NCI-H1105 (cell line): ENCODE data around the gene EGFLAM.

Source experiments
- DNase-seq: peaks from one replicate; lab custom pipeline; 2025; lab: John Stamatoyannopoulos, UW

EGFLAM gene

GRCh38 chr5:38448568-38449350 lies 190.4 kb downstream of the EGFLAM start:
- no peak for DNase-seq

DNA sequence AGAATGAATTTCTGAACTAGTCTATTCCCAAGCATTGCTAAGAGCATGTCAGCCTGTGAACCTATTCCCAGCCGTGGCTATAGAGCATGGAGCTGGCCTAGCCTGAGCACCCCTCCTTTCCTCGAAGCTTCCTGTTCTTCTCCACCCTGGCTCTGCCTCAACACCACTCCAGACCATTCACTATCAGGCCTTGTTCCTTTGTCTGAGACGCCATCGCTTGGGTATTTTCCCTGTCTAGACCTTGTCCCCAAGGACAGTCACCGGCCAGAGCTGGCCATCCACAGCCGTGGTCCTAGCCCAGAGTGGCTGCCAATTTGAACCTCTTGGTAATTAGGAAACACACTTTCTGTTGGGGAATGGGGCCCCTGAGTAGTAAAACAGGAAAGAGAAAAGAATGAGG lies 192.3 kb downstream of the EGFLAM start:
- DNase-seq: no peak

DNA sequence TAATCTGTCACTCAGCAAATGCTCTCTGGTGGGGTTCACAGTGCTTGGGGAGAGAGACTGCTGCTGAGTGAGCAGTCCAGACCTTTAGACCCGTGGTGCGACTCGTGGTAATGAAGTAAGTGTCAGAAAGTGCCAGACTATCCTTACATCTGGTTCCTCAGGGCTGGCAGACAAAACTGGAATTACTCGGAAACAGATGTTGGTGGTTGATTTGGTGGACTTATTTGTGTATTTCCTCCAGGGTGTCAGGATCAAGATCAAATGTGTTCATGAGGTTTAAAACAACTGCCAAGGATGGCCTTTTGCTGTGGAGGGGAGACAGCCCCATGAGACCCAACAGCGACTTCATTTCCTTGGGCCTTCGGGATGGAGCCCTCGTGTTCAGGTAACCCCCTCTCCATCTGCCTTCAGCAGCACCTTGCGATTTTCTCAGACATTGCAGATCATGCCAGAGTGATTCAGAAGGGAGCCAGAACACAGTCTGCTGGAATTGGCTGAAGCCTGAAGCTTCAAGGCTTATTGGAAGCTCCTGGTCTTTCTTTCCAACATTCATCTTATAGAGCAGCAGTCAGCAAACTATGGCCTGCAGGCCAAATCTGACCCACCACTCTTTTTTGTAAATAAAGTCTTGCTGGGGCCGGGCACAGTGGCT lies 192.8 kb downstream of the EGFLAM start:
- no peak for DNase-seq

DNA sequence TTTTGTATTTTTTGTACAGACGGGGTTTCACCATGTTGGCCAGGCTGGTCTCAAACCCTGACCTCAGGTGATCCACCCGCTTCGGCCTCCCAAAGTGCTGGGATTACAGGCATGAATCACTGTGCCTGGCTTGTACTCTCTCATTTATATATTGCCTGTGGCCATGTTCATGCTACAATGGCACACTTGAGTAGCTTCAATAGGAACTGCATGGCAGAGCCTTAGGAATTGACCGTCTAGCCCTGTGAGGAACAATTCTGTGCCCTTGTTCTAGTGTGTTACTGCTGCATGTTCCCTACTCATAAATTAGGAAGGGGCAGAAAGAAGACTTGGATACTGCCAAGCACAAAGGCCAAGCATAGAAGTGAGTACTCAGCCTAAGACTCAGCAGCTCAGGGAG lies 193.8 kb downstream of the EGFLAM start:
- no peak for DNase-seq

DNA sequence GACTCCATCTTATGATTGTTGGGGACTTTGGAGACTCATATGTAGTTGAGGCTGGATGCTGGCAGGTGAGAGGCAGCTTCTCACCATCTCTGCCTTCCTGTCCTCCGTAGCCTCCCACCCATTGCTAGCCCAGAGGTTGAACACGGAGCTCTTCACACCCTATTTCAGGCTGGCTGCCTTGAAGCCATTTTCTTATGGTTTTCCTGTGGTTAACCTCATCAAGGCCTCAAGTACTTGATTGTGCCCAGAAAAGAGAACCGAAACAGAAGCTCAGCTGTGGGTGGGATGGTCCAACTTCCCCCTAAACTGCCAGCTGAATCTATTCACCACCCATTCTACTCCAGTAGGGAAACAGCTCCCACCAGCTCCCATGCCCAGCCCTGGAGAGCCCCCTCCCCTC lies 195.1 kb downstream of the EGFLAM start:
- no peak for DNase-seq

- no peak for DNase-seq
Observed at GRCh38 chr5:38453921-38454320, 195.6 kb downstream of the EGFLAM start.

DNA sequence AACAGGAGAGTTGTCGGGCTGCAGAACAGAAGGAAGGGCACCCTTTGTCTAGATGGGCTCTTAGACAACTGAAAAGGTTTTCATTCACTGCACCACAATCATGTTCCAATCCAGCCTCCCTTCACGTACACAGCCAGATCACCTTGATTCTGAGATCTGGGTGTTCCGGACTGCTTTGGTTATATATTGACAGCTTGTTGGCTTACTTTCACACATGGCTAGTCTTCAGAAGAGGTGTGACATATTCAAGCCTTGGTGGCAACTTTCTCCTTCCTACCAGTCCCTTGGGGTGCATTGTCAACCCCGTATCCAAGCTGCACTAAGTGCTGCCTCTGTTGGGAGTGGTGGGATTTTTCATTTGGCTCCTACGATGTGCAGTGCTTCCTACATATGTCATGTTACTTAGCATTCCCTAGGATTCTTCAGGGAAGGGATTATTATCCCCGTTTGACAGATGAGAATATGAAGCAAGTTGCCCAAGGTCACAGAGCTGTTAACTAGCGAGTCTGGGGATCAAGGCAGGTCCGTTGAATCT lies 197.5 kb downstream of the EGFLAM start:
- DNase-seq: no peak

GRCh38 chr5:38456657-38457399 lies 198.5 kb downstream of the EGFLAM start:
- DNase-seq: no peak

- DNase-seq: no peak
Observed at GRCh38 chr5:38458174-38458573, 199.8 kb downstream of the EGFLAM start.

DNA sequence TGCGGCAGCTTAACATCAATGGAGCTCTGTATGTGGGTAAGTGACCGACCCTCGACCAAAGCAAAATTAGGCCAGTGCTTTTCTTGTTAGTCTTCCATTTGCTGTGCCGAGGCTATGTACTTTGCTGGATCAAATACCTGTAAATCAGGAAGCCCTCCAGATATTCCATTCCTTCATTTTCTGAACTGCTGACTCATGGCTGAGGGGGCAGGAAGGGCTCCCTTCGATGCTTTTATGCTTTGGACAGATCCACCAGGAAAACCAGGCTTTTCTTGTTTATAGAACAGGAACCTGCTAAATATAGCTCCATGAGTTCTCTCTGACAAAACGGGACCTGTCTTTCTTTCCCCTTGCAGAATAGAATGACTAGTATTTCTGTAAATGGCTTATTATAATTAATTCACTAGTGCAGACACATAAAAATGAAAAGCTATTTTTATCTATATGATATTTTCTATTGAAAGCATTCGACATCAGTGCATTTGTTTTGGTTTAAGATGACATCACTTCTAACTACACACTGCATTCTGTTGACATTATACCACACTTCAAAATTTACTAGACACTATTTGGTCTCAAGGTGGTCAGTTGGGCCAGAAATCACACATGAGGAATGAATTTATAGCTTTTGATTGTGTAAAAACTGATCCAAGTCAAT lies 204.7 kb downstream of the EGFLAM start:
- no peak for DNase-seq

DNA sequence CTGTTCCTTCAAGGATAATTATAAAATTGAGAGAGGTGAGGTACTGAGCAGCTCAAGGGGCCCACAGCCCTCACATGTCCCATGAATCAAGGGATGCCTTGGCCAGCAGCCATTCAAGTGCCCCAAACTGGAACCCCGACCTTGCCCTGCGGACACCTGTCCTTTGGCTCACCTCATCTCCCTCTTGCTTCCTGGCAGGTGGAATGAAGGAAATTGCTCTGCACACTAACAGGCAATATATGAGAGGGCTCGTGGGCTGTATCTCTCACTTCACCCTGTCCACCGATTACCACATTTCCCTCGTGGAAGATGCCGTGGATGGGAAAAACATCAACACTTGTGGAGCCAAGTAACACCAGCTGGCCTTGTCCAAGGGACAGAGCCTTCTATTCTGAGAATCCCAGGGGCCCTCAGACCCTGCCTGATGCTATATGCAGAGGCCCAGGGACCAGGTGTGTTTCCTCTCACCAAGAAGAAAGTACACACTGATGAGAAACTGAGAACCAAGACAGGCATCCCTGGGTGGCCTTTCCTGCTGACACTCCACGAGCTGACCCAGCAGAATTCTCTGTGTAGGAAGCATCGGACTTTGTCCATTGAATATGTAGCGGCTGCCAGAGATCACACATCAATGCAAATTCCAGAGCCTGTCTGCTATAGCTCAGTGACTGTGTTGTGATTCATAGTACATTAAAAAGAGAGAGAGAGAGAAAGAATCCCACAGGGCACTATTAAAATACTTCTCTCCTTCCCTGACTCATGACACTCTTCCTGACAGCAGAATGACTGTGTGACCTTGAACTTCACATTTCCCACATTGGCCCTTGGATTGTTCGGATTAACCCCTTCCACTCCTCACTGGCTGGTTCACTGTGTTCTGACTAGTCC lies 205.5 kb downstream of the EGFLAM start:
- no peak for DNase-seq

DNA sequence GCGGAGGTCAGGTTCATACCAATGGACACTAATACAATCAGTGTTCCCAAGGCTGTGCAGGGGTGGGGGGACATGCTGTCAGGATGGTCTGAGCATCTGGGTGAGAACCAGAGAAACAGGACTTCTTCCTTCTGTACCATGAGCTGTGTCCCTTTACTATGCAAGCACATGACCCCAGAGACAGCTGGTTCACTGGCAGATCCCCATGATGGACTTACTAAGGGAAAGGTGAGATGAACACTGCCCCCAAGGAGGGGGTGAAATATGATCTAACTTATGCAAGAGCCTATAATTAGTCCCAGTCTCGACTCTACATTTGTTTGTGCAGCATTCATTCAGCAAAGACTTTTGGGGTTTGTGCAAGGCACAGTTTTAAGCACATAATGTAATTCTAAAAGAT lies 206.7 kb downstream of the EGFLAM start:
- peak; percentile 31 for DNase-seq

DNA sequence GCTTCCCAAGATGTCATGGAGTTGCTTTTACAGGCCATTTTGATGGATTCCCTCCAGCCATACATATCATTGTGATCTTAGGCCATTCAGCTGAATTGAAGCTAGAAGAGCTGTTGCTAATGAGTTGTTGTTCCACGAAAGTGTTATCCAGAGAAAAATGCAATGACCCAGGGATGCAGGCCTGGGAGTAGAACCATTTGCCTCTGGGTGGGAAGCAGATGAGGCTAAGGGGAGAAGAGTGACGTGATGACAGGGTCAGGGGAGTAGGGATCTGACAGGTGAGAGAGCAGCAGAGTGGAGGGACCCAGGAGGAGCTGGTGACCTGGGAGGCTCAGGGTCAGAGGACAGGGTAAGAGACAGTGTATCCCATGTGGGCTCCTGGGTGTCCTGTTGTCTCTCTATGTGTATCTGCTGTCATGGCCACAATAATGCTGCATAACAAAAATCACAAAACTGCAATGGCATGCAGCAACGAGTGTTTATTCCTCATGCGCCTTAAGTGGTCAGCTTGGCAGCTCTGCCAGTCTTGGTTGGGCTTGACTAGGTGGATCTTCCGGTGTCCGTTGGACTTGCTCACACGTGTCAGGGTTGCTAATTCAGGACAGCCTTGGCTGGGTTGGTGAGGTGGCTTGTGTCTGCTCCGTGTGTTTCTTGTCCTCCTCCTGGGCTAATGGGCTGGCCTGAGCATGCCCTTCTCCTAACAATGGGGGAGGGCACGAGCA lies 207.5 kb downstream of the EGFLAM start:
- DNase-seq: no peak

GRCh38 chr5:38466424-38467189 lies 208.2 kb downstream of the EGFLAM start:
- no peak for DNase-seq

GRCh38 chr5:38467353-38468040 lies 209.1 kb downstream of the EGFLAM start:
- DNase-seq: no peak

DNA sequence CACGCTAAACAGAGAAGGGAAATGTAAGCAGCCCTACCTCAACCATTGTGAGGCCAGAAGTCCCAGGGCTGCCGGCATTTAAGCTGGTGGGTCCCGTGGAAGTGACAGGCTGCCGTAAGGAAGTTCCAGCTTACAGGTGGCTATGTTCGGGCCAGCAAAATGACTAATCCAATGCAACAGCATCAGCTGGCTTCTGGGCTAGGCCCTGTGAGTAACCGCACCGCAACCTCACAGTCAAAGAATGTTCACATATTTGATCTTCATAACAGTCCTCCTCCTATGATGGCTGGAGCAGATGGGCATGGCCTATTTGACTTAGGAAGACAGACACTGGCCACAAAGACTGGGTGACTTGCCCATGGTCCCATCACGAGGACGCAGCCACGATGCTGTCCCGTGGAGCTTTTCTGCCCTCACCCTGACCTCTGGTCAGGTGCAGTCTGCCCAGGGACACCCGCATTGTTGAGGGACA lies 209.9 kb downstream of the EGFLAM start:
- DNase-seq: no peak

- DNase-seq: no peak
Observed at GRCh38 chr5:38468978-38469706, 210.8 kb downstream of the EGFLAM start.

DNA sequence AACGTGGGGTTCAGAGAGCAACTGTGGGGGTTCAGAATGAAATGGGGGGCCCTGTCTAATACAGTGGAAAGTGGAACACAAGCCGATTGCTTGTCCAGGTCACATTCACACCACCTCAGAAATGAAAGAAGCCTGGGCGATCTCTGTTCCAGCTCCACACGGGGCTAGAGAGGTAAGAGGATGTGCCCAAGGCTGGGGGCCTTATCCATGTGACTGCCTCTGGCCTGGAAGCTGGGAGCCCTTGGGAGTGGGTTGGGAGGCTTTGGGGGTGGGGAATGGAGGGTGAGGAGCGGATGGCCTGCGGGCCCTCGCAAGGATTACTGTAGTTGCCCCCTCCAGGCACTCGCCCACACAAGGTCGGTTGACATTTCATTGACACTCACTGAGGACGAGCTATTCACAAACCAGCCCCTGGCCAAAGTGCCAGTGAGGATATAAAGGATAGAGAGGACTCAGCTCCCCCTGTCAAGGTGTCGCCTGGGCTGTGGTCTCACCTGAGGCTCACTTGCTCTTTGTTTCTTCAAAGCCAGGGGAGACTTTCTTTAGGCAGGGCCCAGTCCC lies 211.4 kb downstream of the EGFLAM start:
- no peak for DNase-seq
